Measurements from ENCODE around the gene PLSCR4.

PLSCR4 gene

DNA sequence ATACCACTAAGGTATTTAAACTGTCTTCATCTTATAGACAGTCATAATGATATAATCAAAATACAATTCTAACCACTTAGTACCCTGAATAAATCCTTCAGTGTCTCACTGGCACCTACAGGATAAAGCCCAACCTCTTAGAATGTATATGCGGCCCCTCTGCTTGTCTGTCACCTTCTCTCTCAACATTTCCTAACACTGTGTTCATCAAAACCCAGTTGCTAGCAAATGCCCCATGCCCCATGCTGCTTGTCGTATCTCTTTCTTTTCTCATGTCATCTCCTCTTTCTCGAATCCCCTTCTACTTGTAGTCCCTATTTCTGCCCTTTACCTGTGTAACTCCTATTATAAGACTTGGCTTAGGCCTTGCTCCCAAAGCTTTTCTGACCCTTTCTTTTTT, 24.6 kb upstream of the PLSCR4 start:
- no peak overlapping the region for H3K4me3 ChIP-seq (ENCODE audit: low read length)
- DNase-seq (ENCODE audit: low read depth): no peak
- TF ChIP-seq CTCF (conservative IDR thresholded peaks at IDR 0.05; ENCODE audit: low read depth, low read length): no peak

- no peak for DNase-seq (ENCODE audit: low read depth)
- no peak overlapping the region for H3K4me3 ChIP-seq (ENCODE audit: low read length)
- no peak for TF ChIP-seq CTCF (conservative IDR thresholded peaks at IDR 0.05; ENCODE audit: low read depth, low read length)
Measured at GRCh38 chr3:146274833-146275232, 23.9 kb upstream of the PLSCR4 start.

GRCh38 chr3:146273721-146274407, 23.0 kb upstream of the PLSCR4 start:
- H3K4me3 ChIP-seq (ENCODE audit: low read length): no peak overlapping the region
- TF ChIP-seq CTCF (conservative IDR thresholded peaks at IDR 0.05; ENCODE audit: low read depth, low read length): no peak
- no peak for DNase-seq (ENCODE audit: low read depth)

- DNase-seq (ENCODE audit: low read depth): no peak
- no peak for TF ChIP-seq CTCF (conservative IDR thresholded peaks at IDR 0.05; ENCODE audit: low read depth, low read length)
- H3K4me3 ChIP-seq (ENCODE audit: low read length): no peak overlapping the region
Measured at GRCh38 chr3:146271180-146271579, 20.3 kb upstream of the PLSCR4 start.

DNA sequence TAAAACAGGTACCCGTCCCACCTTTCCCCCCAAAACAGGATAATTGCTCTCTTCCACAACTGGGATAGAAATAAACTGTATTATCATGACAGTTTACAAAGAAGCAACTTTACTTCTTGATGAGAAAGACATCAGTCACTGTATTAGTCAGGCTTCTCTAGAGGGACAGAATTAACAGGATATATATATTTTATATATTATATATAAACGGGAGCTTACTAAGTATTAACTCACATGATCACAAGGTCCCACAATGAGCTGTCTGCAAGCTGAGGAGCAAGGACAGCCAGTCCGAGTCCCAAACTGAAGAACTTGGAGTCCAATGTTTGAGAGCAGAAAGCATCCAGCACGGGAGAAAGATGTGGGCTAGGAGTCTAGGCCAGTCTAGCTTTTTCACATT, 18.4 kb upstream of the PLSCR4 start:
- DNase-seq (ENCODE audit: low read depth): no peak
- H3K4me3 ChIP-seq (ENCODE audit: low read length): no peak overlapping the region
- TF ChIP-seq CTCF (conservative IDR thresholded peaks at IDR 0.05; ENCODE audit: low read depth, low read length): no peak

GRCh38 chr3:146268535-146269219, 17.8 kb upstream of the PLSCR4 start:
- no peak for DNase-seq (ENCODE audit: low read depth)
- H3K4me3 ChIP-seq (ENCODE audit: low read length): no peak overlapping the region
- TF ChIP-seq CTCF (conservative IDR thresholded peaks at IDR 0.05; ENCODE audit: low read depth, low read length): no peak

- DNase-seq (ENCODE audit: low read depth): no peak
- H3K4me3 ChIP-seq (ENCODE audit: low read length): no peak overlapping the region
- TF ChIP-seq CTCF (conservative IDR thresholded peaks at IDR 0.05; ENCODE audit: low read depth, low read length): no peak
Measured at GRCh38 chr3:146265720-146266119, 14.8 kb upstream of the PLSCR4 start.
